SJSA1 (cell line): ENCODE data around the gene CAPN13. TPM values are rescaled to one million over a fixed set of nuclear protein-coding genes. Genes with fewer than 3 reads are reported as not detected.

Experiments used
- DNase-seq, 2 experiments: peaks; one replicate each; pipeline ENCODE4 v3.0.0-alpha.2; 2015 to 2020; ENCODE audit warnings: low spot score in 2 of 2, low read depth in 1 of 2
- H3K27ac ChIP-seq: fragments of 250-450 bp; sonication (Bioruptor Pico); 2 replicates; pipeline ENCODE4 v1.5.1; 2020; ENCODE audit warnings: mild to moderate bottlenecking, moderate library complexity
- H3K27me3 ChIP-seq: fragments of 250-450 bp; sonication (Bioruptor Pico); replicated peaks from 2 replicates; pipeline ENCODE4 v1.5.1; 2020; ENCODE audit warnings: mild to moderate bottlenecking, moderate library complexity
- H3K36me3 ChIP-seq: fragments of 250-450 bp; sonication (Bioruptor Pico); 2 replicates; pipeline ENCODE4 v1.5.1; 2020; ENCODE audit warnings: mild to moderate bottlenecking
- H3K4me1 ChIP-seq: fragments of 250-450 bp; sonication (Bioruptor Pico); replicated peaks from 2 replicates; pipeline ENCODE4 v1.6.1; 2021; ENCODE audit warnings: mild to moderate bottlenecking
- H3K4me3 ChIP-seq: fragments of 250-450 bp; sonication (Bioruptor Pico); 2 replicates; pipeline ENCODE4 v1.5.1; 2020; ENCODE audit warnings: mild to moderate bottlenecking
- H3K9me3 ChIP-seq: fragments of 250-450 bp; sonication (Bioruptor Pico); replicated peaks from 2 replicates; pipeline ENCODE4 v1.5.1; 2020; ENCODE audit warnings: mild to moderate bottlenecking
- total RNA-seq: library from RNA; depleted of rRNA; stranded (reverse); fragments of >200 nt; shearing (Covaris generic); gene quantifications from 2 replicates; pipeline ENCODE4 v1.2.3, GENCODE V29; 2014

Gene CAPN13
- total RNA-seq, 1 experiment from 2014 or later = not detected

- H3K4me1 ChIP-seq = no peaks in the 10 kb centered on the region
- H3K4me3 ChIP-seq = no peak overlapping the region
- H3K27me3 ChIP-seq = 0 out of 2 replicates have a peak, but pooled peaks cover 6% of the 10 kb centered on the region
- H3K27ac ChIP-seq = no peak overlapping the region
- DNase-seq = no peak
- H3K9me3 ChIP-seq = no peaks in the 10 kb centered on the region; the same call in 1 of the 2 replicates
- H3K36me3 ChIP-seq = no peaks in the 10 kb centered on the region
These were observed 5.3 kb downstream of the CAPN13 start for GRCh38 chr2:30801821-30802455.

- no peak overlapping the region for H3K27ac ChIP-seq
- DNase-seq = no peak
- H3K4me3 ChIP-seq = no peak overlapping the region
- no peaks in the 10 kb centered on the region; the same call in 1 of the 2 replicates for H3K9me3 ChIP-seq
- H3K27me3 ChIP-seq = 0 out of 2 replicates have a peak, but pooled peaks cover 6% of the 10 kb centered on the region
- no peaks in the 10 kb centered on the region for H3K4me1 ChIP-seq
- no peaks in the 10 kb centered on the region for H3K36me3 ChIP-seq
These were observed 7.1 kb downstream of the CAPN13 start for GRCh38 chr2:30800159-30800558.

- no peak for DNase-seq
- Histone ChIP-seq H3K4me1 (no peaks in the 10 kb centered on the region), H3K27me3 (0 out of 2 replicates have a peak, but pooled peaks cover 5% of the 10 kb centered on the region), H3K4me3 (no peak overlapping the region), H3K27ac (no peak overlapping the region), H3K9me3 (no peaks in the 10 kb centered on the region; the same call in 1 of the 2 replicates), H3K36me3 (no peaks in the 10 kb centered on the region)
These were observed 7.9 kb downstream of the CAPN13 start for GRCh38 chr2:30799366-30799765.

GRCh38 chr2:30798536-30798991 is 8.7 kb downstream of the CAPN13 start:
- Histone ChIP-seq H3K4me3 (no peak overlapping the region), H3K9me3 (no peaks in the 10 kb centered on the region; the same call in 1 of the 2 replicates), H3K27me3 (0 out of 2 replicates have a peak, but pooled peaks cover 3% of the 10 kb centered on the region), H3K4me1 (no peaks in the 10 kb centered on the region), H3K27ac (no peak overlapping the region), H3K36me3 (no peaks in the 10 kb centered on the region)
- DNase-seq = no peak

GRCh38 chr2:30797381-30798015 is 9.7 kb downstream of the CAPN13 start:
- Histone ChIP-seq H3K4me1 (no peaks in the 10 kb centered on the region), H3K36me3 (no peaks in the 10 kb centered on the region), H3K27me3 (0 out of 2 replicates have a peak, but pooled peaks cover 3% of the 10 kb centered on the region), H3K4me3 (no peak overlapping the region), H3K27ac (no peak overlapping the region), H3K9me3 (no peaks in the 10 kb centered on the region; the same call in 1 of the 2 replicates)
- no peak for DNase-seq

- DNase-seq = no peak
- no peak overlapping the region for H3K27ac ChIP-seq
- peaks cover 8% of the 10 kb centered on the region; the same call in 1 of the 2 replicates for H3K27me3 ChIP-seq
- no peaks in the 10 kb centered on the region; the same call in 1 of the 2 replicates for H3K9me3 ChIP-seq
- no peak overlapping the region for H3K4me3 ChIP-seq
- H3K36me3 ChIP-seq = no peaks in the 10 kb centered on the region
- no peaks in the 10 kb centered on the region for H3K4me1 ChIP-seq
These were observed 10.5 kb downstream of the CAPN13 start for GRCh38 chr2:30796699-30797098.

GRCh38 chr2:30792521-30792920 is 14.7 kb downstream of the CAPN13 start:
- H3K4me1 ChIP-seq = no peaks in the 10 kb centered on the region
- no peaks in the 10 kb centered on the region for H3K9me3 ChIP-seq
- H3K4me3 ChIP-seq = no peak overlapping the region
- H3K27me3 ChIP-seq = peaks cover 8% of the 10 kb centered on the region; the same call in 1 of the 2 replicates
- no peaks in the 10 kb centered on the region for H3K36me3 ChIP-seq
- DNase-seq = no peak
- H3K27ac ChIP-seq = no peak overlapping the region

- H3K27ac ChIP-seq = no peak overlapping the region
- no peak for DNase-seq
- no peak overlapping the region for H3K4me3 ChIP-seq
- H3K36me3 ChIP-seq = no peaks in the 10 kb centered on the region
- H3K27me3 ChIP-seq = peaks cover 8% of the 10 kb centered on the region; the same call in 1 of the 2 replicates
- H3K9me3 ChIP-seq = no peaks in the 10 kb centered on the region
- no peaks in the 10 kb centered on the region for H3K4me1 ChIP-seq
These were observed 16.4 kb downstream of the CAPN13 start for GRCh38 chr2:30790879-30791278.

GRCh38 chr2:30789670-30790210 is 17.5 kb downstream of the CAPN13 start:
- H3K4me3 ChIP-seq = no peak overlapping the region
- no peaks in the 10 kb centered on the region for H3K9me3 ChIP-seq
- no peak for DNase-seq
- H3K36me3 ChIP-seq = no peaks in the 10 kb centered on the region
- H3K4me1 ChIP-seq = no peaks in the 10 kb centered on the region
- peaks cover 8% of the 10 kb centered on the region; the same call in 1 of the 2 replicates for H3K27me3 ChIP-seq
- no peak overlapping the region for H3K27ac ChIP-seq

GRCh38 chr2:30786923-30787685 is 20.1 kb downstream of the CAPN13 start:
- Histone ChIP-seq H3K9me3 (no peaks in the 10 kb centered on the region), H3K4me1 (no peaks in the 10 kb centered on the region), H3K36me3 (no peaks in the 10 kb centered on the region), H3K4me3 (no peak overlapping the region), H3K27ac (no peak overlapping the region), H3K27me3 (peaks cover 6% of the 10 kb centered on the region)
- peak in 1 of 2 experiments; percentile 29 for DNase-seq

- Histone ChIP-seq H3K36me3 (no peaks in the 10 kb centered on the region), H3K4me3 (no peak overlapping the region), H3K27me3 (no peaks in the 10 kb centered on the region; the same call in 1 of the 2 replicates), H3K27ac (no peak overlapping the region), H3K9me3 (no peaks in the 10 kb centered on the region), H3K4me1 (no peaks in the 10 kb centered on the region)
- DNase-seq = no peak
These were observed 22.6 kb downstream of the CAPN13 start for GRCh38 chr2:30784682-30785081.

GRCh38 chr2:30781961-30782533 is 25.2 kb downstream of the CAPN13 start:
- no peaks in the 10 kb centered on the region for H3K9me3 ChIP-seq
- DNase-seq = no peak
- H3K4me3 ChIP-seq = no peak overlapping the region
- no peaks in the 10 kb centered on the region for H3K4me1 ChIP-seq
- H3K27ac ChIP-seq = no peak overlapping the region
- H3K36me3 ChIP-seq = no peaks in the 10 kb centered on the region
- H3K27me3 ChIP-seq = peaks cover 3% of the 10 kb centered on the region; the same call in 1 of the 2 replicates

- H3K4me3 ChIP-seq = no peak overlapping the region
- no peaks in the 10 kb centered on the region for H3K36me3 ChIP-seq
- H3K9me3 ChIP-seq = no peaks in the 10 kb centered on the region
- no peak for DNase-seq
- no peaks in the 10 kb centered on the region for H3K4me1 ChIP-seq
- peaks cover 3% of the 10 kb centered on the region; the same call in 1 of the 2 replicates for H3K27me3 ChIP-seq
- H3K27ac ChIP-seq = no peak overlapping the region
These were observed 25.8 kb downstream of the CAPN13 start for GRCh38 chr2:30781451-30781850.
